SU-DHL-6 (cell line): ENCODE data around the gene TNNI2.

Experiments used
- H2AFZ ChIP-seq: fragments of 200-600 bp; sonication (generic); 2 replicates; pipeline ENCODE4 v1.6.1; 2014; ENCODE audit warnings: low read depth, mild to moderate bottlenecking, moderate library complexity, mixed read lengths, antibody characterized with exemption, low read length; ENCODE audit not compliant: severe bottlenecking
- H3F3A ChIP-seq: fragments of 200-600 bp; shearing (Covaris generic); 2 replicates; pipeline ENCODE4 v1.6.0; 2016; ENCODE audit warnings: antibody characterized with exemption, mild to moderate bottlenecking; ENCODE audit not compliant: insufficient read depth
- H3K27ac ChIP-seq: fragments of 200-600 bp; sonication (generic); 2 replicates; pipeline ENCODE4 v1.5.1; 2016; ENCODE audit warnings: low read depth, mild to moderate bottlenecking, low read length, moderate library complexity, mixed read lengths
- H3K27me3 ChIP-seq: fragments of 200-600 bp; sonication (generic), shearing (Covaris generic); 2 replicates; pipeline ENCODE4 v1.6.0; 2014; ENCODE audit warnings: mild to moderate bottlenecking, low read length
- H3K36me3 ChIP-seq: fragments of 200-600 bp; sonication (generic); 2 replicates; pipeline ENCODE4 v1.6.1; 2014; ENCODE audit warnings: mild to moderate bottlenecking, low read length, mixed read lengths
- H3K4me2 ChIP-seq: fragments of 300-600, 200-600 bp; shearing (Covaris generic), sonication (generic); 2 replicates; pipeline ENCODE4 v1.6.0; 2014; ENCODE audit warnings: low read length, low read depth, mild to moderate bottlenecking; ENCODE audit not compliant: poor library complexity, severe bottlenecking
- H3K4me3 ChIP-seq: fragments of 200-600 bp; sonication (generic); 2 replicates; pipeline ENCODE4 v1.5.1; 2014; ENCODE audit warnings: antibody characterized with exemption, low read length, mild to moderate bottlenecking, mixed read lengths; ENCODE audit not compliant: insufficient read depth, poor library complexity, severe bottlenecking
- H3K79me2 ChIP-seq: fragments of 200-600 bp; sonication (generic); 2 replicates; pipeline ENCODE4 v1.6.1; 2014; ENCODE audit warnings: mild to moderate bottlenecking, low read length, moderate library complexity; ENCODE audit not compliant: insufficient read depth
- H3K9ac ChIP-seq: fragments of 200-600 bp; sonication (generic); 2 replicates; pipeline ENCODE4 v1.7.0; 2014; ENCODE audit warnings: mild to moderate bottlenecking, low read length
- H3K9me2 ChIP-seq: fragments of 200-600 bp; sonication (generic); replicated peaks from 2 replicates; pipeline ENCODE4 v1.6.1; 2014; ENCODE audit warnings: low read length; ENCODE audit not compliant: insufficient read depth
- H3K9me3 ChIP-seq: fragments of 200-600 bp; sonication (generic); 2 replicates; pipeline ENCODE4 v1.6.1; 2014; ENCODE audit warnings: low read length, mixed read lengths; ENCODE audit not compliant: insufficient read depth
- H4K20me1 ChIP-seq: fragments of 200-600 bp; sonication (generic); 2 replicates; pipeline ENCODE4 v1.6.1; 2014; ENCODE audit warnings: low read depth, mild to moderate bottlenecking, antibody characterized with exemption, low read length, moderate library complexity, mixed read lengths
- EZH2phosphoT487 ChIP-seq: fragments of 200-600 bp; sonication (generic), shearing (Covaris generic); conservative IDR thresholded peaks from 2 replicates; pipeline ENCODE4 v1.6.1; 2018; ENCODE audit warnings: mild to moderate bottlenecking, antibody characterized with exemption, low read length, moderate library complexity, mixed read lengths
- TF ChIP-seq, protein P1 (sequence below): fragments of 200-600 bp; sonication (generic); IDR thresholded peaks from one replicate; pipeline ENCODE4 v1.5.1; 2017; ENCODE audit warnings: antibody characterized with exemption, mild to moderate bottlenecking, low read length, moderate library complexity; ENCODE audit not compliant: insufficient read depth, poor library complexity, severe bottlenecking

Gene TNNI2

DNA sequence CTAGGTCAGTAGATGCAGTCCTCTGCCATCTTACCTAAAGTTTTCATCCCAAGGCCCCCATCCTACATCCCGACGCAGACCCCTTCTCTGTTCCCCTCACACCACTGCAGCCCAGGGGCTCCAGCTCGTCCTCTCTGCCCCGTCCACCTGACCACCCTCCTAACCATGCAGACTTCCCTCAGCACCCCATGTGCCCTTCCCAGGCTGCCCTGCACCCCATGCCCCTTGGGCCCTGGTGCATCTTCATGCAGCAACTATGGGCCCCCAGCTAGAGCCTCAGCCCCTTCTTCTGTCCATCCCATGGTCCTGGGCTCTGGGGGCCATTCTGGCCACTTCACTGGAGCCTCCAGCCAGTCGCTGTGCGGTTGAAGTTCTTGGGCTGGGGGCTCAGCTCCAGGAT lies 50.0 kb downstream of the TNNI2 start:
- H3K79me2 ChIP-seq: no peaks in the 10 kb centered on the region

DNA sequence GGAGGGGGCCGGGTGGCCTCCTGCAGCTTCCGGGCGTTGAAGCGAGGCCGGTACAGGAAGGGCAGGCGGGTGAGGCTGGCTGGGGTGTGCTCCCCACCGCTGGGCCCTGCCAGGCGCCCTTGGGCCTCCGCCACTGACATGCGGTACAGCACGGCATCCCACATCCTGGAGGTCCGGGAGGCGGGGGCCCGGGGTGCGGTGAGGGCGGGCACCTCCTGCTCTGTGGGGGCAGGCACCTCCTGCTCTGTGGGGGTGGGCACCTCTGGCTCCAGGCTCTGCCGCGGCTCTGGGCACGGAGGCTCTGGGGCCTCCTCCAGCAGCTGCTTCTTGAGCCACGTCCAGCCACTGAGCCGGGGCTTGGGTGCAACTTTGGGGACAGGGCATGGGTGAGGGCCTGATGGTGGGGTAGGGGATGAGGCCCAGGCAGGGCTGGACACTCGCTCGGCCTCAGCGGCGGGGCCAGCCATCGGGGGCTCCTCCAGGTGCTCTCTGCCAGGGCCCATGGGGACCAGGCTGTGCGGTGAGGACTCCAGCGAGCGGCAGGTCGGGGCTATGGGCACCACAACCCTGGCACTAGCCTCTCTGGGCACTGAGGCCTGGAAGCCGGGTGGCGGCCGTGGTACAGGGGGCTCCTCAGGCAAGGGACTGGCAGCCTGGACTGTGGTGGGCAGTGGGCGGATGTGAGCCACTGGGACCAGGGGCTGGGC lies 50.6 kb downstream of the TNNI2 start:
- no peak overlapping the region for H3K4me3 ChIP-seq
- H4K20me1 ChIP-seq: no peaks in the 10 kb centered on the region
- H3K9ac ChIP-seq: no peak overlapping the region
- H3K27me3 ChIP-seq: no peaks in the 10 kb centered on the region
- TF ChIP-seq EZH2phosphoT487: no peak
- TF ChIP-seq, protein P1, sequence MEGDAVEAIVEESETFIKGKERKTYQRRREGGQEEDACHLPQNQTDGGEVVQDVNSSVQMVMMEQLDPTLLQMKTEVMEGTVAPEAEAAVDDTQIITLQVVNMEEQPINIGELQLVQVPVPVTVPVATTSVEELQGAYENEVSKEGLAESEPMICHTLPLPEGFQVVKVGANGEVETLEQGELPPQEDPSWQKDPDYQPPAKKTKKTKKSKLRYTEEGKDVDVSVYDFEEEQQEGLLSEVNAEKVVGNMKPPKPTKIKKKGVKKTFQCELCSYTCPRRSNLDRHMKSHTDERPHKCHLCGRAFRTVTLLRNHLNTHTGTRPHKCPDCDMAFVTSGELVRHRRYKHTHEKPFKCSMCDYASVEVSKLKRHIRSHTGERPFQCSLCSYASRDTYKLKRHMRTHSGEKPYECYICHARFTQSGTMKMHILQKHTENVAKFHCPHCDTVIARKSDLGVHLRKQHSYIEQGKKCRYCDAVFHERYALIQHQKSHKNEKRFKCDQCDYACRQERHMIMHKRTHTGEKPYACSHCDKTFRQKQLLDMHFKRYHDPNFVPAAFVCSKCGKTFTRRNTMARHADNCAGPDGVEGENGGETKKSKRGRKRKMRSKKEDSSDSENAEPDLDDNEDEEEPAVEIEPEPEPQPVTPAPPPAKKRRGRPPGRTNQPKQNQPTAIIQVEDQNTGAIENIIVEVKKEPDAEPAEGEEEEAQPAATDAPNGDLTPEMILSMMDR: no peak
- no peaks in the 10 kb centered on the region for H3K9me3 ChIP-seq
- no peak overlapping the region for H3K27ac ChIP-seq
- no peak overlapping the region for H2AFZ ChIP-seq
- H3K36me3 ChIP-seq: peaks cover 15% of the 10 kb centered on the region
- H3F3A ChIP-seq: no peaks in the 10 kb centered on the region
- no peak overlapping the region for H3K4me2 ChIP-seq
- no peaks in the 10 kb centered on the region for H3K9me2 ChIP-seq
- H3K79me2 ChIP-seq: no peaks in the 10 kb centered on the region

More for the DNA sequence above, 50.0 kb downstream of the TNNI2 start:
- Histone ChIP-seq H3K36me3 (peaks cover 15% of the 10 kb centered on the region), H4K20me1 (no peaks in the 10 kb centered on the region), H3K27me3 (no peaks in the 10 kb centered on the region), H3K4me3 (no peak overlapping the region), H3K27ac (no peak overlapping the region), H2AFZ (no peak overlapping the region), H3K4me2 (no peak overlapping the region), H3K9ac (no peak overlapping the region), H3F3A (no peaks in the 10 kb centered on the region), H3K9me2 (no peaks in the 10 kb centered on the region), H3K9me3 (no peaks in the 10 kb centered on the region)
- TF ChIP-seq, protein P1: no peak
- TF ChIP-seq EZH2phosphoT487: no peak

DNA sequence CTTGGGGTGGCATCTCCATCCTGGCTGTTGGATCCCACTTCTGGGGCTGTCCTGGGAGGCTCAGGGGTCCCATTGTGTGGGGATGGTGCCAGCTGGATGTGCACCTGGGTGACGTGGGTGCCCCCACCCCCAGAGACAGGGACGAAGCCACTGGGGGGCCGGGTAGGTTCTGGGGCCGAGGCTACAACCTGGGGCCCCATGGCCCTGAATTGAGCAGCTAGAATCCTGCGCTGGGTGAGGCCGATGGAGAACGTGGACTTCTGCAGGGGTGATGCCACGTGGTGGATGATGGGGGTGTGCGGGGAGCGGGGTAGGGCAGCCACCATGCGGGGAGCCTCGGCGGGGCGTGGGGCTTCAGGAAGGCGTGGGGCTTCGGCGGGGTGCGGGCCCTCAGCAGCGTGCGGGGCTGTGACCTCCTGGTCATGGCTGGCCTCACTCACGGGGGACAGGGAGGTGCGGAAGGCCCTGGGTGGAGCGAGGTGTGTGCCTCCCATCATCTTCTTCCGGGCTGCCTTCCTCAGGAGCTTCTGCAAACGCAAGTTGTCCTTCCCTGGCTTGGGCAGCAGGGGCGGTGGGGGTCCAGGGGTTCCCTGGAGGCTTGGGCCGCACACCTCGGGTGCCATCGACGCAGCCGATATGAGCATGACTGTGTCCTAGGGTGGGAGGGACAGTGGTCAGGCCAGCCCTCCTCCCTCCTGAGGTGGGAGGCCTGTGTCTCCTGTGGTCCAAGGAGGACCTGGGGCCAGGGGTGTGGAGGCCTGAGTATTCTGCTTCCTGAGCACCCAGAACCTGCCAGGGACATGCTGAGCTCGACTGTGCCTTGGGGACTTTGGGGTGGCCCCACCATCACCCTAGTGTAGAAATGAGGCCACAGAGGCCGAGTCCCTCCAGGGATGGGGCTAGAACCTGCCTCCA lies 51.4 kb downstream of the TNNI2 start:
- no peak overlapping the region for H3K4me3 ChIP-seq
- no peaks in the 10 kb centered on the region for H4K20me1 ChIP-seq
- no peak overlapping the region for H3K27ac ChIP-seq
- no peaks in the 10 kb centered on the region for H3K9me2 ChIP-seq
- no peaks in the 10 kb centered on the region for H3K9me3 ChIP-seq
- no peaks in the 10 kb centered on the region for H3F3A ChIP-seq
- H3K36me3 ChIP-seq: peaks cover 8% of the 10 kb centered on the region; the same call in 1 of the 2 replicates
- H3K27me3 ChIP-seq: no peaks in the 10 kb centered on the region
- H3K79me2 ChIP-seq: no peaks in the 10 kb centered on the region
- TF ChIP-seq, protein P1: no peak
- no peak for TF ChIP-seq EZH2phosphoT487
- H3K9ac ChIP-seq: no peak overlapping the region
- H3K4me2 ChIP-seq: no peak overlapping the region
- no peak overlapping the region for H2AFZ ChIP-seq
